ENCODE data around the gene PLVAP. TPM values are rescaled to one million over a fixed set of nuclear protein-coding genes. Genes with fewer than 3 reads are reported as not detected.
A peak's percentile ranks its signal among the peaks of the same experiment; 100 is the strongest.

PLVAP gene
- total and polyA plus RNA-seq, 7 donors, result 6.5 to 46.0 (median 16.2) TPM

DNA sequence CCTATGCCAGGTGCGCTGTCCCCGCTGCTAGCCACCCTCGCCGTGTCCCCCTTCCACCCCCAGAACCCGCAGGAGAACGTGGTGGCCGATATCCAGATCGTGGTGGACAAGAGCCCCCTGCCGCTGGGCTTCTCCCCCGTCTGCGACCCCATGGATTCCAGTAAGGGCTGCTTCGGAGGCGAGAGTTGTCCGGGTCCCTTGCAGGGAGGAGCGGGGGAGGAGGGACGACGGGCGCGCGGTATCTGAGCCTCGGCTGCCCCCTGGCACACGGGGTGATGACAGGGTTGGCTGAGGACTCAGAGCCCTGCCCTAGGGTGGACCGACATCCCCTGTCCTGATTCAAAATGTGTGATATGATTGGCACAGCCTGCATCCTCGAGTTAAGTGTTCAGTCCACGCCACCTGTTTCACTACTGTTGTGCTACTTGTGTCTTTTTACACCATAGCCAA, 43.4 kb upstream of the PLVAP start:
- DNase-seq (peak; percentile 42 to 64), ATAC-seq (peak; percentile 15 to 35 (median 22))
- Histone ChIP-seq H3K9me3 (no peaks in the 10 kb centered on the region), H3K27me3 (ENCODE audit: insufficient read depth in 3 of 3, low read length in 2 of 3) (peaks cover 0 to 18% (median 0%) of the 10 kb centered on the region in 3 donors), H3K4me3 (peak overlapping the region; percentile 95), H3K27ac (peak overlapping the region; percentile 67), H3K4me1 (peaks cover 5% of the 10 kb centered on the region), H3K36me3 (ENCODE audit: insufficient read depth in 1 of 2, low read depth in 1 of 2) (peaks cover 0 to 11% of the 10 kb centered on the region in 2 donors)
- 4 to 7% (median 7%) methylated on average over 23 to 25 of the region's 25 CpGs for WGBS, 3 donors
- intact Hi-C loops (cut with DNase I), result no loop called here
- TF ChIP-seq, protein P1, sequence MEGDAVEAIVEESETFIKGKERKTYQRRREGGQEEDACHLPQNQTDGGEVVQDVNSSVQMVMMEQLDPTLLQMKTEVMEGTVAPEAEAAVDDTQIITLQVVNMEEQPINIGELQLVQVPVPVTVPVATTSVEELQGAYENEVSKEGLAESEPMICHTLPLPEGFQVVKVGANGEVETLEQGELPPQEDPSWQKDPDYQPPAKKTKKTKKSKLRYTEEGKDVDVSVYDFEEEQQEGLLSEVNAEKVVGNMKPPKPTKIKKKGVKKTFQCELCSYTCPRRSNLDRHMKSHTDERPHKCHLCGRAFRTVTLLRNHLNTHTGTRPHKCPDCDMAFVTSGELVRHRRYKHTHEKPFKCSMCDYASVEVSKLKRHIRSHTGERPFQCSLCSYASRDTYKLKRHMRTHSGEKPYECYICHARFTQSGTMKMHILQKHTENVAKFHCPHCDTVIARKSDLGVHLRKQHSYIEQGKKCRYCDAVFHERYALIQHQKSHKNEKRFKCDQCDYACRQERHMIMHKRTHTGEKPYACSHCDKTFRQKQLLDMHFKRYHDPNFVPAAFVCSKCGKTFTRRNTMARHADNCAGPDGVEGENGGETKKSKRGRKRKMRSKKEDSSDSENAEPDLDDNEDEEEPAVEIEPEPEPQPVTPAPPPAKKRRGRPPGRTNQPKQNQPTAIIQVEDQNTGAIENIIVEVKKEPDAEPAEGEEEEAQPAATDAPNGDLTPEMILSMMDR (IDR thresholded peaks at IDR 0.05), result no peak

DNA sequence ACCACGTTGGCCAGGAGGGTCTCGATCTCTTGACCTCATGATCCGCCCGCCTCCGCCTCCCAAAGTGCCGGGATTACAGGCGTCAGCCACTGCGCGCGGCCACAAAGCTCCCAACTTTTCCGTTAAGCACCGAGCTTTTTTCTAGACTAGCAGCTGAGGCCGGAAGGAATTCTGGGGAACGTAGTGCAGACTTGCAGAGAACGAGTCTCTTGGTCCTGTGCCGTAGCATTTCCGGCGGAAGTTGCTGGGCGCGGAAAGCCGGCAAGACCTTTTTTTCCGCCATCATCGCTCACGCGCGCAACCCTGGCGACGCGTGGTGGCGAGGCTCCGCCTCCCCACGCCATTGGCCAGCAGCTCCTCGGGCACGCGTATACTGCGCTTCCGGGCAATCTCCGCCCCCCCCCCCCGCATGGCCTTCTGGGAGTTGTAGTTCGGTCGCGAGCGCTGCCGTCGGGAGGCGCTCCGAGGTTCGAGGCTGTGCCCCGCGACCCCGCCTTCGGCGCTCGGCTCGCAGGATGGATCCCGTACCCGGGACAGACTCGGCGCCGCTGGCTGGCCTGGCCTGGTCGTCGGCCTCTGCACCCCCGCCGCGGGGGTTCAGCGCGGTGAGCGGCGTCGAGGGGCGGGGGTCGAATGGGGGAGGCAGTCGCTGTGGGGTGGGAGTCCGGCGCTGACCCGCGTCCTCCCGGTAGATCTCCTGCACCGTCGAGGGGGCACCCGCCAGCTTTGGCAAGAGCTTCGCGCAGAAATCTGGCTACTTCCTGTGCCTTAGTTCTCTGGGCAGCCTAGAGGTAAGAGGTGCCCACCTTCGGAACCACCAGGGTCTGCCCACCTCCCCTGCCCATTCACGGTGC, 42.7 kb upstream of the PLVAP start, which contains the start of gene MVB12A:
TSS of gene MVB12A (plus strand) at position 427 of the 854 bp plus-strand sequence. CDS start at position 516, 89 bp downstream.
- H3K27ac ChIP-seq, result peak within 1 kb of the TSS; percentile 89
- H3K9me3 ChIP-seq, result no peaks in the 10 kb centered on the region
- WGBS, 3 donors, result 0% methylated on average over 69 to 85 of the region's 85 CpGs
- intact Hi-C loops (cut with DNase I), result no loop called here
- H3K4me3 ChIP-seq, result peak within 1 kb of the TSS; percentile 95
- ATAC-seq (peak; percentile 97 to 99 (median 98)), DNase-seq (peak; percentile 98 to 99)
- peaks cover 5% of the 10 kb centered on the region for H3K4me1 ChIP-seq
- peaks cover 0 to 11% of the 10 kb centered on the region in 2 donors for H3K36me3 ChIP-seq (ENCODE audit: insufficient read depth in 1 of 2, low read depth in 1 of 2)
- TF ChIP-seq, protein P1 (IDR thresholded peaks at IDR 0.05), result no peak
- peaks cover 0 to 22% (median under 1%) of the 10 kb centered on the region in 3 donors for H3K27me3 ChIP-seq (ENCODE audit: insufficient read depth in 3 of 3, low read length in 2 of 3)

DNA sequence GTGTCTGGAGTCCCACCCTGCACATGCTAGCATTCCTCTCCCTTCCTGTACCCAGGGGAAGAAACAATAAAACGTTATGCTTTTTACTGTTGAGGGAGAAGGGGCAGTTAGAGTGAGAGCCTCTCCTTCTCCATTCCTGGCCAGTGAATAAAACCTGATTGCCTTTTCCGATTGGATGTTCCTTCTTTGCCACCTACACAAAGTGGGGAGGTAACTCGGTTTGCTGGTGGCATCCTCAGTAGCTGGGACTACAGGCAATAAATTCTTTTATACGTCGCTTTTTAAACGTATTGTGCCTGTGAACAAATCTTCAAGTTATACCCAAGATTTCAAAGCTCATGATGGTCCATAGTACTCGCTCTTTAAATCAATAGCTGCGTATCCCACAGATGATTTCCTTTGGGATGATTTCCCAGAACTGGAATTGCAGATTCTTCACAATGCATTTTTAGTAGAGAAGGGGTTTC, 42.0 kb upstream of the PLVAP start:
- ATAC-seq (no peak), DNase-seq (no peak)
- intact Hi-C loops (cut with DNase I), result no loop called here
- H3K27ac ChIP-seq, result peak overlapping the region; percentile 89
- WGBS, 3 donors, result 16 to 24% (median 20%) methylated on average over 8 of the region's 8 CpGs
- H3K27me3 ChIP-seq (ENCODE audit: insufficient read depth in 3 of 3, low read length in 2 of 3), result peaks cover 0 to 29% (median 2%) of the 10 kb centered on the region in 3 donors
- peak overlapping the region; percentile 95 for H3K4me3 ChIP-seq
- no peaks in the 10 kb centered on the region for H3K9me3 ChIP-seq
- TF ChIP-seq, protein P1 (IDR thresholded peaks at IDR 0.05), result no peak
- peaks cover 5% of the 10 kb centered on the region for H3K4me1 ChIP-seq
- H3K36me3 ChIP-seq (ENCODE audit: insufficient read depth in 1 of 2, low read depth in 1 of 2), result peaks cover 0 to 11% of the 10 kb centered on the region in 2 donors

DNA sequence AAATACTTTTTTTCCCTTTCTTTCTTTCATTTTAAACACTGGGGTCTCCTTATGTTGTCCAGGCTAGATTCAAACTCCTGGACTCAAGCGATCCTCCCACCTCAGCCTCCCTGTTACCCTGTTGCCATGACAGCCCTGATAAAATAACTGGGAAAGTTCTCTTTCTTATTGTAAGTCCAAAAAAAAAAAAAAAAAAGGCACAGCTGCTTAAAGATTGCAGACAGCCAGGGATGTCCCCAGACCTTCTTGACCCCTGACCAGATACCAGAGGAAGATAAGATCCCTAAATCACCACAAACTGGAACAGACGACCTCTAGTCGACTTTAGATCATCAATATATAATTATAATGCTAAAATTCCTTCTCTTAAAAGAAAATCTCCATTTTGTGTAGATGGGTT, 41.6 kb upstream of the PLVAP start:
- 44 to 64% (median 57%) methylated on average over 3 of the region's 3 CpGs for WGBS, 3 donors
- no peaks in the 10 kb centered on the region for H3K9me3 ChIP-seq
- H3K4me3 ChIP-seq, result peak overlapping the region; percentile 95
- peaks cover 5% of the 10 kb centered on the region for H3K4me1 ChIP-seq
- DNase-seq (no peak), ATAC-seq (no peak)
- TF ChIP-seq, protein P1 (IDR thresholded peaks at IDR 0.05), result no peak
- peaks cover 0 to 11% of the 10 kb centered on the region in 2 donors for H3K36me3 ChIP-seq (ENCODE audit: insufficient read depth in 1 of 2, low read depth in 1 of 2)
- intact Hi-C loops (cut with DNase I), result no loop called here
- peaks cover 0 to 34% (median 2%) of the 10 kb centered on the region in 3 donors for H3K27me3 ChIP-seq (ENCODE audit: insufficient read depth in 3 of 3, low read length in 2 of 3)
- H3K27ac ChIP-seq, result peak overlapping the region; percentile 89

Measured in psoas muscle (tissue), 8 donors.